Gastroesophageal sphincter (tissue), 4 donors: ENCODE results near the gene ST8SIA5. TPM values are rescaled to one million over a fixed set of nuclear protein-coding genes. Genes with fewer than 3 reads are reported as not detected.

ENCODE experiments used
- ATAC-seq: fragments of 150-250 bp; one replicate; pipeline ENCODE4 v1.9.1; 2016; ENCODE audit warnings: mild to moderate bottlenecking, moderate library complexity
- H3K27ac ChIP-seq, 4 donors: fragments of 200-600 bp; sonication (generic) in 3 of 4; 1 replicate in 3 of 4; 2 replicates in 1 of 4; pipeline ENCODE4 v1.5.1; 2016 to 2019
- H3K27me3 ChIP-seq: fragments of 200-600 bp; sonication (generic); one replicate; pipeline ENCODE4 v1.5.1; 2019
- H3K36me3 ChIP-seq, 2 donors: fragments of 200-600 bp; sonication (generic); one replicate each; pipeline ENCODE4 v1.5.1; 2019; ENCODE audit warnings: control low read depth in 1 of 2
- H3K4me1 ChIP-seq, 3 donors: fragments of 200-600 bp; sonication (generic); 1 replicate in 2 of 3; 2 replicates in 1 of 3; pipeline ENCODE4 v1.5.1; 2016 to 2019; ENCODE audit warnings: control low read depth in 2 of 3
- H3K4me3 ChIP-seq, 2 donors: fragments of 200-600 bp; sonication (generic); one replicate each; pipeline ENCODE4 v1.5.1; 2019; ENCODE audit warnings: mild to moderate bottlenecking in 1 of 2, moderate library complexity in 1 of 2
- H3K9me3 ChIP-seq, 3 donors: fragments of 200-600 bp; sonication (generic); one replicate each; pipeline ENCODE4 v1.5.1; 2017 to 2019; ENCODE audit warnings: control low read depth in 2 of 3
- CTCF ChIP-seq, 4 experiments: fragments of 200-600 bp in 2 of 4; fragments of 450-650 bp in 2 of 4; sonication (generic) in 1 of 4; IDR thresholded peaks; one replicate each; pipeline ENCODE4 v1.5.1; 2017 to 2019; ENCODE audit warnings: antibody characterized with exemption in 4 of 4, mild to moderate bottlenecking in 2 of 4, moderate library complexity in 2 of 4
- EP300 ChIP-seq: sonication (generic); formaldehyde crosslinking; IDR thresholded peaks from one replicate; pipeline ENCODE4 v1.6.1; 2017; ENCODE audit warnings: antibody characterized with exemption, mild to moderate bottlenecking
- POLR2A ChIP-seq, 2 donors: fragments of 450-650 bp; IDR thresholded peaks; one replicate each; pipeline ENCODE4 v1.6.1; 2017; ENCODE audit warnings: antibody characterized with exemption in 2 of 2, mild to moderate bottlenecking in 2 of 2, moderate library complexity in 1 of 2
- POLR2AphosphoS5 ChIP-seq: sonication (generic); formaldehyde crosslinking; IDR thresholded peaks from one replicate; pipeline ENCODE4 v1.6.1; 2017; ENCODE audit warnings: antibody characterized with exemption
- WGBS, 2 donors: methylation state at CpG; one replicate each; pipeline ENCODE4 v1.1.5; 2018; ENCODE audit warnings: low coverage in 1 of 2; 5-methylcytosine and 5-hydroxymethylcytosine counted together
- total RNA-seq, 4 donors: library from RNA; depleted of rRNA; stranded (reverse); fragments of >200 nt; gene quantifications; one replicate each; pipeline ENCODE4 v1.1.0, GENCODE V29; 2016

ST8SIA5 gene
- total RNA-seq, 4 donors from 2014 or later = 0.08 to 0.27 TPM; not detected in 2

GRCh38 chr18:46630160-46630559 is 126.7 kb downstream of the ST8SIA5 start:
- ATAC-seq = no peak
- Histone ChIP-seq H3K27me3 (peaks cover 6% of the 10 kb centered on the region), H3K4me1 (no peaks in the 10 kb centered on the region), H3K9me3 (peaks cover 0 to 8% (median 0%) of the 10 kb centered on the region in 3 donors), H3K27ac (no peak overlapping the region), H3K4me3 (no peak overlapping the region), H3K36me3 (no peaks in the 10 kb centered on the region)
- 50% methylated on average over 1 of the region's 4 CpGs; no CpG with 5 or more reads in 1 of the 2 donors for WGBS, 2 donors
- TF ChIP-seq CTCF (IDR thresholded peaks at IDR 0.05) (no peak), POLR2A (IDR thresholded peaks at IDR 0.05) (no peak), POLR2AphosphoS5 (no peak), EP300 (no peak)

GRCh38 chr18:46629361-46629760 is 127.5 kb downstream of the ST8SIA5 start:
- ATAC-seq = no peak
- no peak overlapping the region for H3K27ac ChIP-seq
- H3K4me1 ChIP-seq = no peaks in the 10 kb centered on the region
- TF ChIP-seq POLR2AphosphoS5 (no peak), POLR2A (IDR thresholded peaks at IDR 0.05) (no peak), EP300 (no peak), CTCF (IDR thresholded peaks at IDR 0.05) (no peak)
- 72 to 83% methylated on average over 4 to 5 of the region's 5 CpGs for WGBS, 2 donors
- H3K9me3 ChIP-seq = peaks cover 0 to 8% (median 0%) of the 10 kb centered on the region in 3 donors
- no peaks in the 10 kb centered on the region for H3K36me3 ChIP-seq
- peaks cover 9% of the 10 kb centered on the region for H3K27me3 ChIP-seq
- no peak overlapping the region for H3K4me3 ChIP-seq

GRCh38 chr18:46628206-46628605 is 128.6 kb downstream of the ST8SIA5 start:
- WGBS, 2 donors = 80% methylated on average over 1 of the region's 5 CpGs
- no peak for TF ChIP-seq POLR2AphosphoS5

GRCh38 chr18:46627136-46627535 is 129.7 kb downstream of the ST8SIA5 start:
- TF ChIP-seq POLR2AphosphoS5 (no peak), EP300 (no peak)
- Histone ChIP-seq H3K4me1 (peaks cover 0 to 8% (median 0%) of the 10 kb centered on the region in 3 donors), H3K36me3 (no peaks in the 10 kb centered on the region), H3K9me3 (no peaks in the 10 kb centered on the region), H3K27ac (no peak overlapping the region), H3K4me3 (no peak overlapping the region), H3K27me3 (peaks cover 9% of the 10 kb centered on the region)
- ATAC-seq = no peak
- 18 to 42% methylated on average over 1 to 2 of the region's 2 CpGs for WGBS, 2 donors

More at GRCh38 chr18:46628206-46628605, 128.6 kb downstream of the ST8SIA5 start:
- Histone ChIP-seq H3K27ac (no peak overlapping the region), H3K27me3 (peaks cover 9% of the 10 kb centered on the region), H3K36me3 (no peaks in the 10 kb centered on the region), H3K4me1 (peaks cover 0 to 8% (median 0%) of the 10 kb centered on the region in 3 donors), H3K4me3 (no peak overlapping the region), H3K9me3 (peaks cover 0 to 7% (median 0%) of the 10 kb centered on the region in 3 donors)
- no peak for ATAC-seq

- no peak overlapping the region for H3K27ac ChIP-seq
- ATAC-seq = no peak
- no peaks in the 10 kb centered on the region for H3K9me3 ChIP-seq
- H3K4me1 ChIP-seq = peaks cover 0 to 8% (median 0%) of the 10 kb centered on the region in 3 donors
- TF ChIP-seq POLR2AphosphoS5 (no peak), POLR2A (IDR thresholded peaks at IDR 0.05) (no peak), CTCF (IDR thresholded peaks at IDR 0.05) (no peak), EP300 (no peak)
- H3K4me3 ChIP-seq = no peak overlapping the region
- no peaks in the 10 kb centered on the region for H3K36me3 ChIP-seq
- 71 to 88% methylated on average over 3 to 5 of the region's 5 CpGs for WGBS, 2 donors
- peaks cover 9% of the 10 kb centered on the region for H3K27me3 ChIP-seq
Observed at GRCh38 chr18:46625069-46625468, 131.8 kb downstream of the ST8SIA5 start.

- ATAC-seq = no peak
- no peaks in the 10 kb centered on the region for H3K9me3 ChIP-seq
- 38 to 53% methylated on average over 5 to 11 of the region's 11 CpGs for WGBS, 2 donors
- TF ChIP-seq POLR2AphosphoS5 (no peak), EP300 (no peak), POLR2A (IDR thresholded peaks at IDR 0.05) (no peak), CTCF (IDR thresholded peaks at IDR 0.05) (no peak)
- peaks cover 0 to 8% (median 0%) of the 10 kb centered on the region in 3 donors for H3K4me1 ChIP-seq
- H3K36me3 ChIP-seq = no peaks in the 10 kb centered on the region
- H3K27ac ChIP-seq = no peak overlapping the region
- H3K27me3 ChIP-seq = peaks cover 12% of the 10 kb centered on the region
- H3K4me3 ChIP-seq = no peak overlapping the region
Observed at GRCh38 chr18:46624127-46624526, 132.7 kb downstream of the ST8SIA5 start.
